ENCODE results near the gene NANOS2. TPM values are rescaled to one million over a fixed set of nuclear protein-coding genes. Genes with fewer than 3 reads are reported as not detected.
A peak's percentile ranks its signal among the peaks of the same experiment; 100 is the strongest.

NANOS2 gene
- total and polyA plus RNA-seq, 2 of the 13 experiments (the other 11 are each of a cell fraction or from before 2014, with no cell fraction given), result not detected

- no peak for TF ChIP-seq MAFF (IDR thresholded peaks at IDR 0.05; ENCODE audit: low read depth, low read length)
- TF ChIP-seq ZNF792 (CRISPR knock-in tag; IDR thresholded peaks at IDR 0.05), result no peak
- TF ChIP-seq IRF2 (CRISPR knock-in tag; IDR thresholded peaks at IDR 0.05), result no peak
- TF ChIP-seq TOPORS (CRISPR knock-in tag; IDR thresholded peaks at IDR 0.05), result no peak
- TF ChIP-seq RBM22 (optimal IDR thresholded peaks at IDR 0.05; ENCODE audit: low read length), result no peak
- no peak; the same call in 1 of the 2 replicates for TF ChIP-seq KAT7 (CRISPR knock-in tag; IDR thresholded peaks at IDR 0.05; ENCODE audit: borderline replicate concordance)
- TF ChIP-seq ZEB1 (IDR thresholded peaks at IDR 0.05; ENCODE audit: insufficient replicate concordance, low read depth), result no peak
- no peak for TF ChIP-seq RFXAP (CRISPR knock-in tag; IDR thresholded peaks at IDR 0.05; ENCODE audit: borderline replicate concordance)
- TF ChIP-seq HMGA1 (CRISPR knock-in tag; conservative IDR thresholded peaks at IDR 0.05), result no peak
- TF ChIP-seq ZNF335 (CRISPR knock-in tag; IDR thresholded peaks at IDR 0.05), result no peak
- TF ChIP-seq TAF1 (CRISPR knock-in tag; IDR thresholded peaks at IDR 0.05), result peak; percentile 36; the same call in 1 of the 2 replicates
- TF ChIP-seq TRIM22 (IDR thresholded peaks at IDR 0.05), result no peak
- TF ChIP-seq POGK (CRISPR knock-in tag; conservative IDR thresholded peaks at IDR 0.05), result no peak; the same call in 1 of the 2 replicates
- TF ChIP-seq HINFP (CRISPR knock-in tag; IDR thresholded peaks at IDR 0.05; ENCODE audit: low read depth), result no peak
- no peak for TF ChIP-seq DMTF1 (CRISPR knock-in tag; IDR thresholded peaks at IDR 0.05)
- TF ChIP-seq NRL (CRISPR knock-in tag; IDR thresholded peaks at IDR 0.05; ENCODE audit: borderline replicate concordance), result no peak
- TF ChIP-seq ZNF414 (CRISPR knock-in tag; IDR thresholded peaks at IDR 0.05), result no peak
- TF ChIP-seq DNMT3B (CRISPR knock-in tag; conservative IDR thresholded peaks at IDR 0.05), result no peak
- no peak for TF ChIP-seq MAFK (conservative IDR thresholded peaks at IDR 0.05 in 1 of 2, IDR thresholded peaks at IDR 0.05 in 1 of 2; ENCODE audit: low read length in 2 of 2)
- TF ChIP-seq HES4 (CRISPR knock-in tag; IDR thresholded peaks at IDR 0.05; ENCODE audit: borderline replicate concordance), result no peak
Measured at GRCh38 chr19:45901912-45902650, 12.5 kb downstream of the NANOS2 start, which contains the start of gene MYPOP (continued).

Measured in HepG2 (cell line).